ENCODE measurements around the gene PACC1. TPM values are rescaled to one million over a fixed set of nuclear protein-coding genes. Genes with fewer than 3 reads are reported as not detected.

PACC1 gene
- total RNA-seq, 1 experiment from 2014 or later = 17.6 TPM

DNA sequence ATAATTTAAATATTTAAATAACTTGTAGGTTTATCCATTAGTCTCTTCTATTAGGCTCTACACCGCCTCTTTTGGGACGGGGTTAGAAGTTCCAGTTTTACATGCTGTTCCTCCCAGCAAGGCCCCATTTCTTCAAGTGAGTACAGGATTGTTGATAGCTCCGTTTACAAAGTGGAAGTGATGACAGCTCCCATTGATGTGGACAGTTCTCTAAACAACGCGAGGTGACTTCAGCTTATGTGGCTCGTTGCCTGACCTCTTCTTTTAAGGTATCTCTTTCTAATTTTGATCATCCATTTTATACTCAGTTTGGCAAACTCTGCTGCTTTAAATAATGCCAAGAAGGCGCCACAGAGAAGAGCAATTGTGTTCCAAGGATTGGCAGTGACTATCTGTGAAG, 49.7 kb downstream of the PACC1 start:
- BruUV-seq (replicated peaks) = no TSS peak
- Histone ChIP-seq H3K9ac (ENCODE audit: low read length) (no peak overlapping the region), H3K9me3 (ENCODE audit: control insufficient read depth in 1 of 2, insufficient read depth in 1 of 2, low read depth in 1 of 2, low read length in 2 of 2) (no peaks in the 10 kb centered on the region), H3K4me3 (replicated peaks in 1 of 2; ENCODE audit: low read depth in 1 of 2, low read length in 2 of 2) (no peak overlapping the region), H3K36me3 (ENCODE audit: control insufficient read depth in 1 of 2, insufficient read depth in 2 of 2, low read length in 2 of 2) (peaks cover 11 to 13% of the 10 kb centered on the region in 2 experiments; a peak in 3 of 4 replicates), H3K4me2 (ENCODE audit: low read length) (no peak overlapping the region), H3K27ac (ENCODE audit: low read depth, low read length) (no peak overlapping the region), H2AFZ (ENCODE audit: low read depth, low read length, poor library complexity, severe bottlenecking) (no peak overlapping the region), H3K27me3 (ENCODE audit: insufficient read depth, low read length) (no peaks in the 10 kb centered on the region), H3K4me1 (ENCODE audit: control insufficient read depth in 1 of 2, insufficient read depth in 2 of 2, low read length in 2 of 2) (no peaks in the 10 kb centered on the region), H3K79me2 (ENCODE audit: insufficient read depth, low read length) (no peaks in the 10 kb centered on the region), H4K20me1 (ENCODE audit: insufficient read depth) (peaks cover 3% of the 10 kb centered on the region; the same call in 1 of the 2 replicates), H3K9me2 (ENCODE audit: insufficient read depth) (no peaks in the 10 kb centered on the region)
- ATAC-seq (no peak), DNase-seq (ENCODE audit: low read depth, low spot score) (no peak)
- RAD21 ChIA-PET (ENCODE audit: low non-redundant PET in 1 of 2, low total read pairs in 2 of 2, uncharacterized antibody in 2 of 2, unreplicated experiment in 2 of 2) = interaction anchor here in 1 of 2 experiments (1.8 kb wide), 1 partner anchor 295 kb away, joined by 5 read pairs; no protein-coding TSS in a partner anchor
- CTCF ChIA-PET = interaction anchor here (0.9 to 5.4 kb wide), 3 partner anchors 93 to 329 kb away, joined by 3 to 42 read pairs (median 3); partner anchors contain the start of genes DTL and INTS7
- intact Hi-C loops (cut with micrococcal nuclease) = loop anchor here (5.0 kb wide), 3 partner anchors 92 to 683 kb away; no protein-coding TSS in a partner anchor
- POLR2A ChIA-PET = interaction anchor here (0.7 kb wide), 1 partner anchor 17 kb away, joined by 3 read pairs; no protein-coding TSS in a partner anchor
- TF ChIP-seq SP1 (IDR thresholded peaks at IDR 0.05; ENCODE audit: low read depth) (no peak), ELF1 (IDR thresholded peaks at IDR 0.05; ENCODE audit: borderline replicate concordance, low read depth) (no peak), ZFX (IDR thresholded peaks at IDR 0.05) (no peak), TCF7L2 (IDR thresholded peaks at IDR 0.05; ENCODE audit: borderline replicate concordance, extremely low read depth, insufficient read depth, insufficient read length) (no peak), EZH2phosphoT487 (IDR thresholded peaks at IDR 0.05; ENCODE audit: borderline replicate concordance) (no peak), ZNF274 (IDR thresholded peaks at IDR 0.05; ENCODE audit: low read depth, low read length) (no peak), JUND (IDR thresholded peaks at IDR 0.05) (no peak), POLR2A (IDR thresholded peaks at IDR 0.05; ENCODE audit: borderline replicate concordance, extremely low read depth, insufficient read depth, insufficient read length) (no peak), CEBPB (IDR thresholded peaks at IDR 0.05; ENCODE audit: low read depth) (no peak)
- TF ChIP-seq, protein P1, sequence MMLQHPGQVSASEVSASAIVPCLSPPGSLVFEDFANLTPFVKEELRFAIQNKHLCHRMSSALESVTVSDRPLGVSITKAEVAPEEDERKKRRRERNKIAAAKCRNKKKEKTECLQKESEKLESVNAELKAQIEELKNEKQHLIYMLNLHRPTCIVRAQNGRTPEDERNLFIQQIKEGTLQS (IDR thresholded peaks at IDR 0.05) = no peak
- TF ChIP-seq, protein P2, sequence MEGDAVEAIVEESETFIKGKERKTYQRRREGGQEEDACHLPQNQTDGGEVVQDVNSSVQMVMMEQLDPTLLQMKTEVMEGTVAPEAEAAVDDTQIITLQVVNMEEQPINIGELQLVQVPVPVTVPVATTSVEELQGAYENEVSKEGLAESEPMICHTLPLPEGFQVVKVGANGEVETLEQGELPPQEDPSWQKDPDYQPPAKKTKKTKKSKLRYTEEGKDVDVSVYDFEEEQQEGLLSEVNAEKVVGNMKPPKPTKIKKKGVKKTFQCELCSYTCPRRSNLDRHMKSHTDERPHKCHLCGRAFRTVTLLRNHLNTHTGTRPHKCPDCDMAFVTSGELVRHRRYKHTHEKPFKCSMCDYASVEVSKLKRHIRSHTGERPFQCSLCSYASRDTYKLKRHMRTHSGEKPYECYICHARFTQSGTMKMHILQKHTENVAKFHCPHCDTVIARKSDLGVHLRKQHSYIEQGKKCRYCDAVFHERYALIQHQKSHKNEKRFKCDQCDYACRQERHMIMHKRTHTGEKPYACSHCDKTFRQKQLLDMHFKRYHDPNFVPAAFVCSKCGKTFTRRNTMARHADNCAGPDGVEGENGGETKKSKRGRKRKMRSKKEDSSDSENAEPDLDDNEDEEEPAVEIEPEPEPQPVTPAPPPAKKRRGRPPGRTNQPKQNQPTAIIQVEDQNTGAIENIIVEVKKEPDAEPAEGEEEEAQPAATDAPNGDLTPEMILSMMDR (IDR thresholded peaks at IDR 0.05 in 2 of 3, conservative IDR thresholded peaks at IDR 0.05 in 1 of 3; ENCODE audit: borderline replicate concordance in 1 of 3, insufficient read depth in 1 of 3, low read depth in 2 of 3, low read length in 2 of 3) = no peak

Data from HCT116 (cell line).